Activated CD4-positive, alpha-beta memory T cell treated with anti-CD3 and anti-CD28 coated beads, Interleukin-2, amount 10 ng/mL, durations not matched to agents 7 days and 5 days (primary cell): ENCODE data around the gene YRDC. TPM values are rescaled to one million over a fixed set of nuclear protein-coding genes. Genes with fewer than 3 reads are reported as not detected.

ENCODE experiments used
- CTCF ChIA-PET: fragments of 350-600 bp; sonication (Branson Sonifier 250); formaldehyde crosslinking; loops from one replicate; lab custom pipeline; 2021; ENCODE audit warnings: antibody characterized with exemption, inconsistent platforms; lab: Charles Lee
- POLR2A ChIA-PET: fragments of 350-600 bp; sonication (Branson Sonifier 250); formaldehyde crosslinking; loops from one replicate; lab custom pipeline; 2021; ENCODE audit warnings: antibody characterized with exemption; lab: Charles Lee
- DNase-seq: peaks from one replicate; pipeline ENCODE4 v3.0.0-alpha.2; 2020
- H3K27ac Mint-ChIP-seq: one replicate; pipeline ENCODE4 v1.8.0; 2021; ENCODE audit warnings: mild to moderate bottlenecking, mixed read lengths
- H3K27me3 Mint-ChIP-seq: one replicate; pipeline ENCODE4 v1.8.0; 2021; ENCODE audit warnings: mixed read lengths
- H3K36me3 Mint-ChIP-seq: one replicate; pipeline ENCODE4 v1.8.0; 2021; ENCODE audit warnings: low read depth, mixed read lengths
- H3K4me1 Mint-ChIP-seq: one replicate; pipeline ENCODE4 v1.8.0; 2021; ENCODE audit warnings: mixed read lengths
- H3K4me3 Mint-ChIP-seq: one replicate; pipeline ENCODE4 v1.8.0; 2021; ENCODE audit warnings: mild to moderate bottlenecking, mixed read lengths
- H3K9me3 Mint-ChIP-seq: one replicate; pipeline ENCODE4 v1.8.0; 2021; ENCODE audit warnings: mixed read lengths
- total RNA-seq, 2 experiments: library from RNA; stranded (reverse); gene quantifications; one replicate each; pipeline ENCODE4 v1.2.3, GENCODE V29; 2021

The YRDC gene
- total RNA-seq, 2 experiments from 2014 or later = 16.4 to 16.8 TPM

- Mint-ChIP-seq H3K9me3 (no peaks in the 10 kb centered on the region), H3K36me3 (no peaks in the 10 kb centered on the region), H3K4me3 (no peak overlapping the region), H3K27me3 (peaks cover 43% of the 10 kb centered on the region), H3K4me1 (peaks cover 7% of the 10 kb centered on the region), H3K27ac (no peak overlapping the region)
- no peak for DNase-seq
- CTCF ChIA-PET = no interaction called here
- POLR2A ChIA-PET = no interaction called here
Measured at GRCh38 chr1:37761416-37762095, 46.5 kb downstream of the YRDC start.

GRCh38 chr1:37759451-37759850 lies 48.6 kb downstream of the YRDC start:
- Mint-ChIP-seq H3K36me3 (no peaks in the 10 kb centered on the region), H3K27ac (no peak overlapping the region), H3K9me3 (no peaks in the 10 kb centered on the region), H3K27me3 (peaks cover 38% of the 10 kb centered on the region), H3K4me3 (no peak overlapping the region), H3K4me1 (peaks cover 3% of the 10 kb centered on the region)
- DNase-seq = no peak
- POLR2A ChIA-PET = no interaction called here
- CTCF ChIA-PET = no interaction called here

DNA sequence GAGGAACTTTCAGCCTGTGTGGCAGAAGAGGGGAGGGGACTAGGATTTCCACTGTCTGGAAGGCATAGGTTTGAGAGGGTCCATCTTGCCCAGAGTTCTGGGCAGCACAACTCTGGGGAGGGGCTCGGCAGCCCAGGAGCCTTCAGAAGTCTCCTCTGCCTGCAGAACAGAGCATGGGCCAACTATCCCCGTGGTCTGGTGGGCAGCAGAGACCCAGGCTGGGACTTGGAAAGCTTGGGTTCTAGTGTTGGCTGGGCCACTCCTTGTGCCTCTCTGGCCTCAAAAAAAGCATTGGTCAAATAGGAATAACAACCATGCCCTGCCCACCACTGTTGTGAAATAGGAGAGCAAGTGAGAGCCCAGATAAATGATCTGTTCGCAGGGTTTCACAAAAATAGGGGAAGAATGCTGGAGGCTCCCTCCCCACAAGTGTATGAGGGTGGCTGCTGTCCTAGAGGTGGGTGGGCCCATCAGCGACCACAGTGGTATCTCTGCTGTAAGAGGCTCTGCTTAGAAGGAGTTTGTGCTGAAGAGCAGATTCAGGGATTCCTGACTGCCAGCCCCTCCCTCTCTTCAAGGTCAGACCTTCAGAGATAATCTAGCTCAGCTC lies 52.0 kb downstream of the YRDC start:
- Mint-ChIP-seq H3K27ac (no peak overlapping the region), H3K4me1 (peaks cover 12% of the 10 kb centered on the region), H3K27me3 (peaks cover 43% of the 10 kb centered on the region), H3K9me3 (no peaks in the 10 kb centered on the region), H3K36me3 (no peaks in the 10 kb centered on the region), H3K4me3 (no peak overlapping the region)
- no peak for DNase-seq
- CTCF ChIA-PET = no interaction called here
- POLR2A ChIA-PET = no interaction called here

GRCh38 chr1:37755290-37755689 lies 52.7 kb downstream of the YRDC start:
- DNase-seq = no peak
- Mint-ChIP-seq H3K9me3 (no peaks in the 10 kb centered on the region), H3K4me1 (peaks cover 12% of the 10 kb centered on the region), H3K4me3 (no peak overlapping the region), H3K27ac (no peak overlapping the region), H3K27me3 (peaks cover 43% of the 10 kb centered on the region), H3K36me3 (no peaks in the 10 kb centered on the region)
- CTCF ChIA-PET = no interaction called here
- POLR2A ChIA-PET = no interaction called here

DNA sequence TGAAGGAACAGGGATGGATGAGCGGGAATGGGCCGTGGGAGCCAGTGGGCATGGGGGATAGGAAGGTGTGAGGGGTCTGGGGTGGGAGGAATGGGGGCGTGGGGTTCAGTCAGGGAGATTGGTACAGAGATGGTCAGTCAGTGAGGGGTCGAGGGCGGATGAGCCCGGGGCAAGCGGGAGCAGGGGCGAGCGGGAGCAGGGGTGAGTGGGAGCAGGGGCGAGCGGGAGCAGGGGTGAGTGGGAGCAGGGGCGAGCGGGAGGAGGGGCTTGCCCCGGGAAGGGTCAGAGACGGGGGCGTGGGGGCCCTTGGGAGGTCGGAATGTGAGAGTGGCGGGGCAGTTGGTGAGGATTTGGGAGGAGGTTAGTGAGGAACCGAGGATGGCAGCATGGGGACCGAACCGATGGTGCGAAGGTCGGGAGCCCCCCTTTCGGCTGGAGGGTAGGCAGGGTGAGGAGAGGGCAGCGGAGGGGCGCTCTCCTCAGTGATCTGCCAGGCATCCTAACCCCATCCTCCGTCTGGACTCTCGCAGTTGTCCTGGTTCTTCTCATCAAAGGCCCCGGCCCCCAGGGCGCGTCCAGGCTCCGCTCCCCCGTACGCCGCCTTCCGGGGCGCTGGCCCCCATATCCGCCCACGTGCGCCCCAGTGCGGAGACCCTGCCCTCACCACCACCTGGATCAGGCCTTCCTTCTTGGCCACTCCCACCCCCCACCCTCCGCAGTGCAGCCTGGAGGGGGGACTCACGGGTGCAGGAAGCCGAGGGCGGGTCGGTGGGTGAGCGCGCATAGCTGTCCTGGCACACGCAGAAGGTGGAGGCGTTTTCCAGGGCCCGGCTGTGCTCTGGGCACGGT lies 54.3 kb downstream of the YRDC start:
- H3K9me3 Mint-ChIP-seq = no peaks in the 10 kb centered on the region
- no peaks in the 10 kb centered on the region for H3K36me3 Mint-ChIP-seq
- DNase-seq = no peak
- peaks cover 12% of the 10 kb centered on the region for H3K4me1 Mint-ChIP-seq
- peaks cover 49% of the 10 kb centered on the region for H3K27me3 Mint-ChIP-seq
- ChIA-PET CTCF (no interaction called here), POLR2A (no interaction called here)
- peak overlapping the region; percentile 53 for H3K4me3 Mint-ChIP-seq
- no peak overlapping the region for H3K27ac Mint-ChIP-seq

Other genes starting within 250 kb of the YRDC start
- gene GNL2, start 212.3 kb downstream of the YRDC start, total RNA-seq = 10 to 100 TPM; 50.6 to 52.8 TPM
- gene RSPO1, start 173.3 kb downstream of the YRDC start, total RNA-seq = not detected
- gene CDCA8, start 115.7 kb downstream of the YRDC start, total RNA-seq = 10 to 100 TPM; 73.5 to 73.6 TPM
- gene EPHA10, start 43.1 kb downstream of the YRDC start, total RNA-seq = not detected
- gene MANEAL, start 14.4 kb downstream of the YRDC start, total RNA-seq = 1 to 10 TPM; 1.7 to 1.8 TPM
- 10 to 100 TPM; 17.3 to 18.3 TPM for gene C1orf122, start 418 bp downstream of the YRDC start, total RNA-seq
- gene MTF1, start 51.4 kb upstream of the YRDC start, total RNA-seq = 10 to 100 TPM; 27.5 to 28.8 TPM
- 10 to 100 TPM; 26.3 to 26.7 TPM for gene INPP5B, start 138.8 kb upstream of the YRDC start, total RNA-seq
- 10 to 100 TPM; 72.1 to 74.3 TPM for gene SF3A3, start 181.8 kb upstream of the YRDC start, total RNA-seq
- 1 to 10 TPM; 9.1 to 9.8 TPM for gene FHL3, start 197.3 kb upstream of the YRDC start, total RNA-seq
- gene UTP11, start 204.5 kb upstream of the YRDC start, total RNA-seq = 10 to 100 TPM; 29.1 to 33.2 TPM
- not detected for gene POU3F1, start 238.6 kb upstream of the YRDC start, total RNA-seq